ENCODE results near the gene APPBP2. TPM values are rescaled to one million over a fixed set of nuclear protein-coding genes. Genes with fewer than 3 reads are reported as not detected.

Gene APPBP2
- polyA plus RNA-seq, 1 donor (not counting 4 experiments of a cell fraction or from before 2014, with no cell fraction given): 21.1 TPM

DNA sequence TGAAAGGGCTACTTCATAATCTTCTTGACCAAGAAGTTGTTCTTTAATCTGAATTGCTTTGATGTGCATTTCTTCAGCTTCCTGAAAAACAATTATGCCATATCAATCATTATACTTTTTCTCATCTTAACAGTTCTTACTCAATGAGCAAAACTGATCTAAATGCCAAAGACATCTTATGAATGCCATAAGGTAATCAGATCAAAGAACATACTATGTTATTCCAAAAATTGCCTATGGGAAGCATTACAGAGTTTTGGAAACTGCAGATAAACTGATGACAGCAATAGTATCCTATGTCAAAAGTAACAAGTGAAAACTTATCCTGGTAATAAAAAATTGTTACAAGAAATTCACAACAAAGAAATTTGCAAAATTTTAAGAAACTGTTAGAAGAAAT, 74.1 kb downstream of the APPBP2 start:
- Histone ChIP-seq H2AFZ (ENCODE audit: control insufficient read depth, low read length) (no peak overlapping the region), H4K20me1 (ENCODE audit: control insufficient read depth, extremely low read depth, insufficient read depth, low read length) (no peaks in the 10 kb centered on the region), H3K9me3 (ENCODE audit: control insufficient read depth, low read depth, low read length) (no peaks in the 10 kb centered on the region), H3K4me1 (ENCODE audit: control insufficient read depth, extremely low read depth, insufficient read depth, low read length) (peaks cover 7% of the 10 kb centered on the region), H3K27me3 (ENCODE audit: control insufficient read depth, extremely low read depth, insufficient read depth, low read length) (no peaks in the 10 kb centered on the region), H3K9ac (ENCODE audit: control insufficient read depth, extremely low read depth, insufficient read depth, low read length) (no peak overlapping the region), H3K36me3 (ENCODE audit: control insufficient read depth in 2 of 2, extremely low read depth in 1 of 2, insufficient read depth in 2 of 2, low read length in 2 of 2) (peaks cover 7 to 8% of the 10 kb centered on the region in 2 experiments), H3K79me2 (ENCODE audit: control insufficient read depth, insufficient read depth, low read length) (no peaks in the 10 kb centered on the region), H3K4me3 (ENCODE audit: control insufficient read depth in 2 of 3, extremely low read depth in 1 of 3, insufficient read depth in 2 of 3, low read depth in 1 of 3, low read length in 3 of 3) (no peak overlapping the region), H3K4me2 (ENCODE audit: control insufficient read depth, extremely low read depth, insufficient read depth, low read depth, low read length) (no peak overlapping the region), H3K9me1 (ENCODE audit: control insufficient read depth, extremely low read depth, insufficient read depth, low read length) (no peaks in the 10 kb centered on the region), H3K27ac (ENCODE audit: control insufficient read depth, insufficient read depth, low read length) (no peak overlapping the region)
- dilution Hi-C loops (cut with MboI; ENCODE audit: extremely low pct_ligation_motif_present, low sequenced_read_pairs): no loop called here
- TF ChIP-seq, protein P1, sequence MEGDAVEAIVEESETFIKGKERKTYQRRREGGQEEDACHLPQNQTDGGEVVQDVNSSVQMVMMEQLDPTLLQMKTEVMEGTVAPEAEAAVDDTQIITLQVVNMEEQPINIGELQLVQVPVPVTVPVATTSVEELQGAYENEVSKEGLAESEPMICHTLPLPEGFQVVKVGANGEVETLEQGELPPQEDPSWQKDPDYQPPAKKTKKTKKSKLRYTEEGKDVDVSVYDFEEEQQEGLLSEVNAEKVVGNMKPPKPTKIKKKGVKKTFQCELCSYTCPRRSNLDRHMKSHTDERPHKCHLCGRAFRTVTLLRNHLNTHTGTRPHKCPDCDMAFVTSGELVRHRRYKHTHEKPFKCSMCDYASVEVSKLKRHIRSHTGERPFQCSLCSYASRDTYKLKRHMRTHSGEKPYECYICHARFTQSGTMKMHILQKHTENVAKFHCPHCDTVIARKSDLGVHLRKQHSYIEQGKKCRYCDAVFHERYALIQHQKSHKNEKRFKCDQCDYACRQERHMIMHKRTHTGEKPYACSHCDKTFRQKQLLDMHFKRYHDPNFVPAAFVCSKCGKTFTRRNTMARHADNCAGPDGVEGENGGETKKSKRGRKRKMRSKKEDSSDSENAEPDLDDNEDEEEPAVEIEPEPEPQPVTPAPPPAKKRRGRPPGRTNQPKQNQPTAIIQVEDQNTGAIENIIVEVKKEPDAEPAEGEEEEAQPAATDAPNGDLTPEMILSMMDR (optimal IDR thresholded peaks at IDR 0.05 in 1 of 3, IDR thresholded peaks at IDR 0.05 in 1 of 3, conservative IDR thresholded peaks at IDR 0.05 in 1 of 3; ENCODE audit: extremely low read depth in 1 of 3, insufficient read depth in 2 of 3, low read length in 3 of 3): no peak
- no peak for TF ChIP-seq EZH2 (IDR thresholded peaks at IDR 0.05; ENCODE audit: low read length)
- DNase-seq (ENCODE audit: low read depth, low spot score) (no peak), FAIRE-seq (no peak)

DNA sequence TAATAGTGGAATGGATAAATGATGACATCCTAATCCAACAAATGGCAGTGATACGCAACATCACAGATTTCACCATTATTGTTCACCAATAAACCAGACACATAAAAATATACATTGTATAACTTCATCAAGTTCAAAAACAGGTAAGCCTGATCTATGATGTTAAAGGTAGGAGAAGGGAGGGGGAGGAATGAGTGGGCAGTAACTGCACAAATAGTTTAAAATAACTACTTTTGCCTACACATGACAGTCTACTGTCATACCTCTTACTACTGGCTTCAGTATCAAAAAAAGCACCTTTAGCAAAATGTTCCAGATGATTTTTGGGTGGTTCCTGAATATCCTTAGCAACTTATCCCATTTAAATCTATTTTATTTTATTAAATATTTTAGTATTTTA, 75.0 kb downstream of the APPBP2 start:
- no peak overlapping the region for H3K4me3 ChIP-seq (ENCODE audit: control insufficient read depth in 2 of 3, extremely low read depth in 1 of 3, insufficient read depth in 2 of 3, low read depth in 1 of 3, low read length in 3 of 3)
- FAIRE-seq (no peak), DNase-seq (ENCODE audit: low read depth, low spot score) (no peak)
- H3K79me2 ChIP-seq (ENCODE audit: control insufficient read depth, insufficient read depth, low read length): no peaks in the 10 kb centered on the region
- H2AFZ ChIP-seq (ENCODE audit: control insufficient read depth, low read length): no peak overlapping the region
- H3K27me3 ChIP-seq (ENCODE audit: control insufficient read depth, extremely low read depth, insufficient read depth, low read length): no peaks in the 10 kb centered on the region
- TF ChIP-seq, protein P1 (optimal IDR thresholded peaks at IDR 0.05 in 1 of 3, IDR thresholded peaks at IDR 0.05 in 1 of 3, conservative IDR thresholded peaks at IDR 0.05 in 1 of 3; ENCODE audit: extremely low read depth in 1 of 3, insufficient read depth in 2 of 3, low read length in 3 of 3): no peak
- no peak for TF ChIP-seq EZH2 (IDR thresholded peaks at IDR 0.05; ENCODE audit: low read length)
- no peak overlapping the region for H3K9ac ChIP-seq (ENCODE audit: control insufficient read depth, extremely low read depth, insufficient read depth, low read length)
- no peaks in the 10 kb centered on the region for H4K20me1 ChIP-seq (ENCODE audit: control insufficient read depth, extremely low read depth, insufficient read depth, low read length)
- H3K27ac ChIP-seq (ENCODE audit: control insufficient read depth, insufficient read depth, low read length): no peak overlapping the region
- dilution Hi-C loops (cut with MboI; ENCODE audit: extremely low pct_ligation_motif_present, low sequenced_read_pairs): no loop called here
- H3K9me1 ChIP-seq (ENCODE audit: control insufficient read depth, extremely low read depth, insufficient read depth, low read length): no peaks in the 10 kb centered on the region
- peaks cover under 1% of the 10 kb centered on the region for H3K4me1 ChIP-seq (ENCODE audit: control insufficient read depth, extremely low read depth, insufficient read depth, low read length)
- peaks cover 7 to 8% of the 10 kb centered on the region in 2 experiments for H3K36me3 ChIP-seq (ENCODE audit: control insufficient read depth in 2 of 2, extremely low read depth in 1 of 2, insufficient read depth in 2 of 2, low read length in 2 of 2)
- H3K4me2 ChIP-seq (ENCODE audit: control insufficient read depth, extremely low read depth, insufficient read depth, low read depth, low read length): no peak overlapping the region
- H3K9me3 ChIP-seq (ENCODE audit: control insufficient read depth, low read depth, low read length): no peaks in the 10 kb centered on the region

All from keratinocyte (primary cell).